COLO829 (cell line): ENCODE measurements around the gene OLFM2.

Source experiments
- DNase-seq: peaks from one replicate; pipeline ENCODE4 v3.0.0; 2012; ENCODE audit warnings: low spot score

The OLFM2 gene

DNA sequence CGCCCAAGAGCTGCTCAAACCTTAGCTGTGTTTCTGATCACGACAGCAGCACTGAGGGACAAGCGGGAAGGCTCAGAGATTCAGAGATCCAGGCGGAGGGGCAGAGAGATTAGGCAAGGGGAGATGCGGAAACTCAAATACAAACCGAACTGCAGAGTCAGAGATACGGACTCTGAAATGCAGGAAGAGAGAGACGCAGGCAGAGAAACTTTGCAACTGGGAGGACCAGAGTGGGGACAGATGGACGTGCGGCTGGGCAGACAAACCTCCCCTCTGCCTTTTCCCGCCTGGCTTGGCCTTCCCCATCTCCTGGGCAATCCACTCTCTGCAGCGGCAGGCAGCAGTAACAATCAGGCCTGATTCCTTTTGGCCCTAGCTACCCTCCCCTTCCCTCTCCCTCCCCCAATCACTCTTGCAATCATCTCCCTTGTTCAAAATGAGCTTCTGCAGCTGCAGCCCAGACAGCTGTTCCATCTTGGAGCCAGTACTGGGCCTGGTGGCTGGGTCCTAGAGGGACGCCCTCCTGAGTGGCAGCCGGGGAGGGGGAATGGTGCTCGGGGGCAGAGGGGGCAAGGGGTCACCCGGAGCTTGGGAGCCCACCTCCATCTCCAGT is 29.7 kb downstream of the OLFM2 start:
- DNase-seq: no peak

DNA sequence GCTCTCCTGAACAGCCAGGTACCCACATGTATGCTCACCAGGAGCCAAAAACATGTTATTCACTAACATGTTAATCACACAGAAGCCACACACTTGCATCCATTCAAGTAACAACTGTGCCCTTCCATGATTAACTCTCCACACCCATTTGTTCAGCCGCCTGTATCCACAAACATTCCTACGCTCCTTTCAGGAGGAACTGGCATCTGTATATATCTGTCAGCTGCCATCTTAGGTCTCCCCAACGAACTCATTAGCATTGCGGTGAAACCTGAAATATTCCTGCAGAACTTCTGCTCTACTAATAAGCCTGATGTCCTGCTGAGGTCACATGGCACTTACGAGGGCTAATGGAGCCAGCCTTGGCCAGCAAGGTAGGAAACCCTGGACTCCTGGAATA is 33.0 kb downstream of the OLFM2 start:
- no peak for DNase-seq

DNA sequence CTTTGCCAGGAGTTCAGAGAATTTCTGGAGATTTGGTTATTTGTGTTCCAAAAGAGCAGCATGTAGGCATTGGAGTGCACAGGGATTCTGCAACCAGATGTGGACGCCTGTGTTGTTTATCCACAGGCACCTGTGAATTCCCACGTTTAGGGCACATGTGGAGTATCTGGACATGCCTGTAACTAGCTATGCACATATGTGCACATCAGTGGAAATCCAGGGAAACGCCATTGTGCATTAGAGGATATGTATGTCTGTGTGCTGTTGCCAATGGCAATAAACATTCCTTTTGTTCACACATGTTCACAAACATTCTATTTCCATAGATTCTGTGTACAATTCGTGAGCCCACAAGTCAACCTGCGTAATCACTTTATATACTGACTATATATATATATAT is 34.7 kb downstream of the OLFM2 start:
- DNase-seq: no peak

DNA sequence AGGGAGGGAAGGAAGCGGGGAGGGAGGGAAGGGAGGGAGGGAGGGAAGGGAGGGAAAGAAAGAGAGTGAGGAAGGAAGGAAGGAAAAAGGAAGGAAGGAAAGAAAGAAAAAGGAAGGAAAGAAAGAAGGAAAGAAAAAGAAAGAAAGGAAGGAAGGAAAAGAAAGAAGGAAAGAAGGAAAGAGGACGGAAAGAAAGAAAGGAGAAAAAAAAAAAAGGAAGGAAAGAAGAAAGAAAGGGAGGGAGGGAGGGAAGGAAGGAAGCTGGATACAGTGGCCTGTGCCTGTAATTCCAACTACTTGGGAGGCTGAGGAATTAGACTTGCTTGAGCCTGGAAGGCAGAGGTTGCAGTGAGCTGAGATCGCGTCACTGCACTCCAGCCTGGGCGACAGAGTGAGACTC is 35.3 kb downstream of the OLFM2 start:
- DNase-seq: no peak

DNA sequence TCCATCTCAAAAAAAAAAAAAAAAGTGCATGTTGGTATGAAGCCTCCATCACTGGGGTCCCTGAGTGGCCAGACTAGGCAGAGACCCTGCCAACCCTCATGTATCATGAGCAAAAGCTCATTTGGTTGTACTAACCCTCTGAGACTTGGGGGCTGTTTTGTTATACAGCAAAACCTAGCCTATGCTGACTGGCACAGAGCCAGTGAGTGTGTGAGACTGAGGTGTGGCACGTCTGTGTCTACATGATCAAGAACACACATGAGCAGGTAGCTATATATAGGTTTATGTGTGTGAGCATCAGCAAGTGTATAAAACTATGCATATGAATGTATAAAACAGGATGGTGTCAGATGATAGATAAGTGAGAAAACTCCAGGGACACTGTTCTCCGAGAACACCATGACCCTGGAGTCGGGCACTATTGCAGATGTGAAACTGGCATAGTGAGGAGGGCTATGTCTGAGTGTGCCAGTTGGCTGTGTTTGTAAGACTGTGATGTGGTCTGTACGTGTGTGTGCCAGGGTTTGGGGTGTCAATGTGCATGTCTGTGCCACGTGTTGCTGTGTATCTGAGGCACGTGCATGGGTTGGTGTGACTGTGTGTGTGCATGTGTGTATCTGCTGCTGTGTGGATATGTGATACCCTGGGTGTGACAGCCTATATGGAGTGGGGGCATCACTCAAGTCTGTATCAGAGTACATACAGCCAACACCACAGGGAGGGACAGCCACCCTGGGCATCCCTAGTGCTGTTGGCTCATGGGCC is 44.5 kb downstream of the OLFM2 start:
- no peak for DNase-seq

DNA sequence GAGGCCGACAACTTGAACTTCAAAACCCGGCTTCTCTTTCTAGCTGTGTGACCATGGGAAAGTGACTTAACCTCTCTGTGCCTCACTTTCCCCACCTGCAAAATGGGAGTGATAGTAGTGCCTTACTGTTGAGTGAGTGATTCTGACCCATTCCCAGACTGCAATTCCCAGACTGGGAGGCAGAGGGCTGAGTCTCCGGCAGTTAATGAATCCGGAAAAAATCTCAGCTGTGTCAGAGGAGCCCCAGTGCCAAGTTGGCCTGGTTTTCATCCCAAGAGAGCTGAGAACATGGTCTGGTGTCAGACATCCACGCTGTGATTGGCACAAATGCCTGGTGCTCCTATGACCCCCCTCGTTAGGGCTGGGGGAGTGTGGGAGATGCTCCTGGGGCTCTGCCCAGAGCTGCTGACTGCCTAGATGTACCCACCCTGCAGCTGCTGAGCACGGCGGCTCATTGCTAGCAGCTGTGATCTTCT is 51.2 kb downstream of the OLFM2 start:
- DNase-seq: no peak

DNA sequence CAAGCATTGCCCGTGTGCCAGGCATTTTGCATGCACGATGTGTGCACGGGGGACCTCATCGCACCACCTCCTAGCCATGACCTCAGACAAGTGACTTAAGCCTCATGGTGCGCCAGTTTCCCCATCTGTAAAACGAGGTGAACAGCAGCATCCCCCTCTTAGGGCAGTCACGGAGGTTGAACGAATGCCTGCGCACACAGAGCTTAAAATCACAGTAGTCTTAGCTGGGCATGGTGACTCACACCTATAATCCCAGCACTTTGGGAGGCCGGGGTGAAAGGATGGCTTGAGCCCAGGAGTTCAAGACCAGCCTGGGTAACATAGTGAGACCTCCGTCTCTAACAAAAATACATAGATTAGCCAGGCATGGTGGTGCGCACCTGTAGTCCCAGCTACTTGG is 52.6 kb downstream of the OLFM2 start:
- DNase-seq: no peak

DNA sequence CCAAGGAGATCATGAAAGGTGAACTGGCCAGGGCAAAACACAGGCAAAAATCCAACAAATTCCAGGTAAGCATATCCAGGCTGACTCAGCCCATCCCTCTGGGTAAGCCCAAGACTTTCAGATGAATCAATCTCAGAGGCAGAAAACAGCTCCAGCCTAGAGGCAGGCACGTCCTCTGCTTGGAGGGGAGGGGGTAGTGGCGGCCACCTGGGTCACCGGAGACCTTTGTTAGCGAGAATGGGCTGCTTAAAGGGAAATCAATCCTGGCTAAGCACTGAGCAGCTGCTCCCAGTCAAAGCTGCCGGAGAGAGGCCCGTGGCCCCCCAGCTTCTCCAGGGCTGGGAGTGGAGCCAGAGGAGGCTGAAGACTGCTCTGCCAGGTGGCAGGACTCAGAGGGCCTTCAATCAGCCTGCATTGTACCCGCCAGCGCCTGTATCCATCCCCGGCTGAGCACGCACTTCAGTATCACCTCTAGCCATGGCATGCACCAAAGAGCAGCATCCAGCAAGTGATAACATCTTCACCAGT is 53.0 kb downstream of the OLFM2 start:
- no peak for DNase-seq

DNA sequence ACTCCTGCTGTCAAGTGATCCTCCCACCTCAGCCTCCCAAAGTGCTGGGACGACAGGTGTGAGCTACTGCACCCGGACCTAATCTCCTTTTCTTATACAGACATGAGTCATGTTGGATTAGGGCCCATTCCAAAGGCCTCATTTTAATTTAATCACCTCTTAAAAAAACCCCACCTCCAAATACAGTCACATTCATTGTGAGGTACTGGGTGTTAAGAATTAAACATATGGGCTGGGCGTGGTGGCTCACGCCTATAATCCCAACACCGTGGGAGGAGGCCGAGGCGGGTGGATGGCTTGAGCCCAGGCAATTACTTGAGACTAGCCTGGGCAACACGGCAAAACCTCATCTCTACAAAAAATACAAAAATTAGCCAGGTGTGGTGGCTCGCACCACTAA is 54.6 kb downstream of the OLFM2 start:
- DNase-seq: no peak

DNA sequence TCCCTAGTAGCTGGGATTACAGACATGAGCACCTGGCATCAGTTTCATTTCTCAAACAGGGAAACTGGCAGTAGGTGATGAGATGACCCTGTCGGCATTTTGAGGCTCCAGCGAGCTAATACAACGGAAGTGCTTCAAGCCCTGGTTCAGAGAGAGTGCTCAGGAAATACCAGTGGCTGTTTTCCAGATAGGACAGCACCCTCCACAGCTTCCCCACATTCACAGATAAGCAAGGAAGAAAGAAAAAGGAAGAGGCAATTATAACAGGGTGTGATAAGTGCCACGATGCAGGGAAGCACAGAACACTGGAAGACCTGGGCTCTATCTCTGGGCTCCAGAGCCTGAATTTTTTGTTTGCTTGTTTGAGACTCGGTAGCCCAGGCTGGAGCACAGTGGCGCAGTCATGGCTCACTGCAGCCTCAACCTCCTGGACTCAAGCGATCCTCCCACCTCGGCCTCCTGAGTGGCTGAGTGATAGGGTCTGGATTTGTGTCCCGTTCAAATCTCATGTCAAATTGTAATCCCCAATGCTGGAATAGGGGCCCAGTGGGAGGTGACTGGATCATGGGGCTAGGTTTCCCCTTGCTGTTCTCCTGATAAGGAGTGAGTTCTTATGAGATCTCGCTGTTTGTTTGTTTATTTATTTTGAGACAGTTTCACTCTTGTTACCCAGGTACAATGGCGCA is 57.7 kb downstream of the OLFM2 start:
- no peak for DNase-seq

DNA sequence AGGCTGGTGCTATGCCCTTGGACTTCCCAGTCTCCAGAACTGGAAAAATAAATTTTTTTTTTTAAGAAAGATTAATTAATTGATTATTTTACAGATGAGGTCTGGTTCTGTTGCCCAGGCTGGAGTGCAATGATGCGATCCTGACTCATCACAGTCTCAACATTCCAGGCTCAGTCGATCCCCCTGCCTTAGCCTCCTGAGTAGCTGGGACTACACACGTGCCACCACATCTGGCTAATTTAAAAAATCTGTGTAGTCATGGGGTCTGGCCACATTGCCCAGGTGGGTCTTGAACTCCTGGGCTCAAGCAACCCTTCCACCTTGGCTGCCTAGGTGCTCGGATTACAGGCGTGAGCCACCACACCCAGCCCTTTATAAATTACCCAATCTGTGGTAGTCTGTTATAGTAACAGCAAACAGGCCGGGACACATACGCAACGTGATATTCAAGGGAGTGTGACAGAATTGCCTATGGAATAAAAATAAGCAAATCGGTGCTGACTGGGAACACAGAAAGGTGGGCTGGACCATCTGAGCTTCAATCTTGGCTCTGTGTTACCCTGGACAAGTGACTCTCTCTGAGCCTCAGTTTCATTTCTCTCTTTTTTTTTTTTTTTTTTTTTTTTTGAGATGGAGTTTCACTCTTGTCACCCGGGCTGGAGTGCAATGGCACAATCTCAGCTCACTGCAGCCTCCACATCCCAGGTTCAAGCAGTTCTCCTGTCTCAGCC is 58.4 kb downstream of the OLFM2 start:
- no peak for DNase-seq

DNA sequence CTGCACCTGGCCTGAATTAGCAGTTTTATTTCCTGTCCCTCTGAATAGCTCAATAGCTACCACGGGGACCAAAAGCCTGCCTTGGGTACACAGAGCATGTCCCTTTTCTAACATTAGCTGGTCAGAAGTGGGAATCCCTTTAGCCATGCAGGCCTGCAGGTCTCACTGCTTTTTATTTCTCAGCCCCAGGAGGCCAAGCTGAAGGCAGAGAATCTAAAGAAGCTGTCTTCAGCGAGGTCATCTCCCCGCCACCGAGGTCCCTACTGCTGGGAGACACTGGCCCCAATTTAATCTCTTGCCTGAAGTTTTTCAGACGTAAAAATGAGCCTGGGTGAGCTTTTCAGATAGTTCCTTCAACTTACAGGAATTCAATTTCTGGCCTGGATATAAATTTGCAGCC is 60.5 kb downstream of the OLFM2 start:
- DNase-seq: no peak

DNA sequence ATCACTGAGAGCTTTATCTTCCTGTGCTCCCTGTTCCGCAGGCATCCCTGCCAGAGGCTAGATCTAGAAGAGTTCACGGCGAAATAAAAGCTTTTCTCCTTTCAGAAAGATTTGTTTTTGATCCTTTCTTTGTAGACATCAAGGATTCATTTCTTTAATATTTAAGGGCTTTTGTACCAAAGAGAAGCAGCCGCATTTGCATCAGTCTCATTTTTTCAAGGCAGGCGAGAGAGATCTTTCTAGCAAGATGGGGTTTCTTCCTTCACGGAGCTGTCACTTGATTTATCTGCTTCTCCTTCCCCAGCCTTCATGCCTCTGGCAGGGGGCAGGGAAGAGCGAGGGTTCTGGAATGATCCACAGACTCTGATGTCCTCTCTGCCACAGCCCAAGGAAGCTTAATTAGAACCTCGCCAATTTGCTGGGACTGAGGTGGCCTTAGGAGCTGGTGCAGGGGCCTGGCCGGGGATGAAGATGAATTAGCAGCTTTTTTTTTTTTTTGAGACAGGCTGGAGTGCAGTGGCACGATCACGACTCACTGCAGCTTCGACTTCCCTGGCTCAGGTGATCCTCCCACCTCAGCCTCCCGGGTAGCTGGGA is 61.2 kb downstream of the OLFM2 start:
- DNase-seq: no peak

DNA sequence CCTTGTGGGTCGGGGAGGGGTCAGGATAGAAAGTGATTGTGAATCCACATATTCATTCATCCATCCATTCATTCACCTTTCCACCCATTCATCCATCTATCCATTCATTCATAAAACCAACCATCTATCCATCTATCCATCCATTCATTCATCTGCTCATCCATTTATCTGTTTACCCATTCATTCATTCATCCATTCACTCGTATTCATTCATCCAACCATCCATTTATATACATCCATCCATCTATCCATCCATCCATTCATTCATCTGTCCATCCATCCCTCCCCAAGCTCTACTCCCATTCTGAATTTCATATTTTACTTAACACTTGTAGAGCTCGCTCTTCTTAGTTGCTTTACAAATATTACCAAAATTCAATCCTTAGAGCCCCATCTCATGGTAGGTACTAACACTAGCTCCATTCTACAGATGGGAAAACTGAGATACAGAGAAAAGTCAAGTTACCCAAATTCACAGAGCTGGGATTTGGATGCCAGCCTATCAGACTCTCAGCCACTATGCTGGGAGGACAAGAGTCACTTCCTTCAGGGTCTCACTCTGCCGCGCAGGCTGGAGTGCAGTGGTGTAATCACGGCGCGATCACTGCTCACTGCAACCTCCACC is 63.6 kb downstream of the OLFM2 start:
- no peak for DNase-seq

DNA sequence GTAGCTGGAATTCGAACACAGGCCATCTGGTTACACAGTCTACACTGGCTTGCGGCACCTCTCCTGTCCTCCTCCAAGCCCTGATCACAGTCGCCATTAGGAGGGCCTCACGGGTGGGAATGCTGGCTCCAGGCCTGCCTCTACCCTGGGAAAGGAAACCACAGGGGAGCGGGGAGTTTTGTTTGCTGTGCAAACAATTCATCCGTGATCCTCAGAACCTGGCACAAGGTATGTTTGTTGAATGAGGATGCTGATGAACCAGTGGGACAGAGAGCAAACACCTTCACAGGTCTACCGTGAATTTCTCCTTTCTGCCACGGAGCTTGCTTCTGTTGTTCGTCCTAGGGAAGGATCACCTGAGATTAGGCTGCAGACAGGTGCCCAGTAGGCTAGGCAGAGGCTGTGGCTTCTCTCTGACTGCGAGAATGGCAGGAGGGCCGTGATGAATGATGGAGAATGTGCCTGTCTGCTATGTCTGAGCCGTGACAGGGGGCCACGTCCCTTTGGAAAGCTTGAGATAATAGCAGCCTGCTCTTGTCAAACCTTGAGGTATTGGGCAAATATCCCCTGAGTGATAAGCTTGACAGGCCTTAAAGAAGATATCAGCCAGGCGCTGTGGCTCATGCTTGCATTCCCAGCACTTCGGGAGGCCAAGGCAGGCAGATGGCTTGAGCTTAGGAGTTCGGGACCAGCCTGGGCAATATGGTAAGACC is 64.5 kb downstream of the OLFM2 start:
- DNase-seq: no peak

DNA sequence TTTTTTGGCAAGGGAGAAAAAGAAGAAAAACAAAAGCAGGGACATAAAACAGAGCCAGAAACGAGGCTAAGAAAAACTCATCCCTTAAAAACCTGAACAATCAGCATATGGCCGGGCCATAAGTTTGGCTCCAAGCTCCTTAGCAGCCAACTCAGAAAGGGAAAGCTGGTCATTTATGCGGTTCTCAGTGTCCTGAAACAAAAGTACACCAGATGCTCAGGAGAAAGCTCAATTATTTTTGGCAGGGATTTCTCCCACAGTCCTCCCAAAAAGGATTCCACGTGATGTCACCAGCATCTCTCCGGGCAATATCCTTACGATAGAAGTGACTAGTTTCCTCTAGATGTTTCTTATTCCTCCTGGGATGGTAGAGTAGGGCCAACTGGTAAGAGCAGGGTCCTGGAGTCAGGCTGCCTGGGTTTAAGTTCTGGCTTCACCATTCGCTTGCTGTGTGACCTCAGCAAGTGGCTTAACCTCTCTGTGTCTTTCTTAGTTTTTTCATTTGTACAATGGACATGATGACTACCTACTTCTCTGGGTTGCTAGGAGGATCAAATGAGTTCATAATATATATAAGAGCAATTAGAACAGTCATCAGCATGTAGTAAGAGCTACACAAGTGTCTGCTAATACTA is 67.2 kb downstream of the OLFM2 start:
- no peak for DNase-seq

DNA sequence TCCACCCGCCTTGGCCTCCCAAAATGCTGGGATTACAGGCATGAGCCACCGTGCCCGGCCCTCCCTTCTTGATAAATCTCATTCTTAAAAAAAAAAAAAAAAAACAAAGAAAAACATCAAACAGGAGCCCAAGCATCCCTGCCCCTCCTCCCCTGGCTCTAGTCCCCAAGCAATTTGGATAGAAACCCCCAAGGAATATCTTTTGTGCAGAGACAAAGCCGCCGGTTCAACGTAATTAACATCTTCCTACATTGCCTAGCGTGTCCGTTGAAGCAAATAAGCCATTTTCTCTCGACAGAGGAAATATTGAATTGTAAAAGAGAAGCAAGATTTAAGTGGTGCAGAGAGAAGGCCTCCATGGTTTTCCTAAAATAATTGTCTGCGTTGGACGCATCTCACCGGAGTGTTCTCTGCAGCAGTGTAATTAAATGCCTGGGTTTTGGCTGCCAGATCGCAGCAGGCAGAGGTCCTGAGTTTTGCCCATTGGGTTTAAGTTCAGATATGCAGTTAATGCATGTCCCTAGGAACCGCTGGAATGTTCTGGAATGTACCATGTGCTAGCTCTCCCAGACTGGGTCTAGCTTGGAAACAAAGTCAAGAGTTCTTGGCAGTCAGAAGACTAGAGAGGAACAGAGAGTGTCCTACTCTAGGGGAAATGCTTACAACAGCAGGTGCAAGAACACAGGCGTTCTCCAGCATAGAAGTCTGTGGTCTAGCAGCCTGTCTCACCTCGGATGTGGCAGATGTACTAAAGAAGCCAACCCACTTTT is 70.4 kb downstream of the OLFM2 start:
- DNase-seq: no peak

DNA sequence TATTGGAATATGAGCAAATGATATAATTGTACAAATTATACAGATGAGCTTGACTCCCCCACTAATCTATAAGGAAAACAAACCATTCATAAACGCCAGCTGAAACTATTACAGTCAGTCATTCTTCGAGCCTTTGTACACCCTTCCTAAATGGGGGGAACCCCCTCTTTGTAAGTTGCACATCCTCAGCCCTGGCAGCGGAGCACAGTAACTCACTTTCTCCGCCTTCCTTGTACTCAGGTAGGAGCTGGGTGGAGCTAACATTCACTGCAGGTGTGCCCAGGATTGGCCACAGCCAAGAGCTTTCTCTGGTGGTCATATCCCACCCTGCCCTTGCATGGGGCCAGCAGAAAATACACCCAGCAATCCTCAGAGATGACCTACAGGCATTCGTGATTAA is 72.6 kb downstream of the OLFM2 start:
- no peak for DNase-seq

DNA sequence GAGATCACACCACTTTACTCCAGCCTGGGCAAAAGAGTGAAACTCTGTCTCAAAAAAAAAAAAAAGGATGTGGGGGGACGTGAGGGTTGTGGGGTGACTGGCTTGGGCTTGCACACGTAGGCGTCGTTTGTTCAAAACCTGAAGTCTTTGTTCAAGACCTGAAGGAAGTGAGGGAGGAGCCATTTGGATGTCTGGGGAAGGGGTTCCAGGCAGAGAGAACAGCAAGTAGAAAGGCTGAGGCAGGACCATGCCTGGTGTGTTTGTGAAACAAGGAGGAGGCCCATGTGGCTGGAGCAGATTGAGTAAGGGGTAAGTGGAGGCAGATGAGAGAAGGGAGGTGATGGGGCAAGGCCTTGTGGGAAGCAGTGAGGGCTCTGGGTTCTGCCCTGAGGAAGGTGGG is 73.4 kb downstream of the OLFM2 start:
- DNase-seq: no peak

DNA sequence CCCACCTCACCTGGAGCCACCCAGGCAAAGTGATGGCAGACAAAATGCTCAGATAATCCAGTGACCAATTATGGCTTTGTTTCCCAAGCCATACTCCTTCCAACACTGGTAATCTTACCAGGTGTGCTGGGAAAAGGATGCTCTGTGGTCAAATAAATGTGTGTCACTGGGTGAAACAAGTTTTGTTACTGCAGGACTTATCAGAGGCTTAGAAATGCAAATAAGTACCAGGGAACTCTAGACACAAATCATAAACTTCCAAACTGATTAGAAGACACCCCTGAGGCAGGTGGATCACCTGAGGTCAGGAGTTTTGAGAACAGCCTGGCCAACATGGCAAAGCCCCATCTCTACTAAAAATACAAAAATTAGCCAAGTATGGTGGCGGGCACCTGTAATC is 74.8 kb downstream of the OLFM2 start:
- no peak for DNase-seq
